ENCODE results near the gene REV3L.

Gene REV3L

GRCh38 chr6:111407686-111408085 is 75.3 kb downstream of the REV3L start:
- DNase-seq (ENCODE audit: insufficient read length, low spot score) (no peak), FAIRE-seq (peak; percentile 69)
- TF ChIP-seq TAF1 (IDR thresholded peaks at IDR 0.05; ENCODE audit: low read depth, low read length) (no peak), POLR2AphosphoS5 (IDR thresholded peaks at IDR 0.05; ENCODE audit: low read depth, low read length) (no peak), POU2F2 (IDR thresholded peaks at IDR 0.05; ENCODE audit: low read depth, low read length) (no peak), PAX5 (IDR thresholded peaks at IDR 0.05; ENCODE audit: insufficient read depth, low read length, severe bottlenecking) (no peak)

DNA sequence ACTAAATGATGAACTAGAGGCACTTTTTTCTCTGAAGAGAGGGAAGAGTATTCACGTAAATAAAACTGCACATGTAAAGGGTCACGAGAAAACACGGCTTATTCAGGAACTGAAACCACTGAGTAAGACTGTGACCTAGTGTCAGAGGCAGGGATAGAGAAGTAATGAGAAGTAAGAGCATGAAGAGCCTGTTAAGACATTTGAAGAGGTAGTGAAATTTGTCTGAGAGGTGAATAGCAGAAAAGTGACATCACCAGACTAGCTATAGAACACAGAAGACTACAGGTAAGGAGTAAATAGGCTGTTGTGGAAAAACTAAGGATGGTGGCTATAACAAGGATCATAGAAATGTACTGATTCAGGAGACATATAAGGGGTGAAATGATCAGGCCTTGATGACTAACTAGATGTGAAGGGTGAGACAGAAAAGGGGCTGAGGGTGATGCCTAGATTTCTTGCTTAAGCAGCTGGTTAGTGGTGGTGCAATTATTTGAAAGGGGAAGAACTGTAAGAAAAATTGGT is 76.8 kb downstream of the REV3L start:
- no peak for DNase-seq (ENCODE audit: insufficient read length, low spot score)

DNA sequence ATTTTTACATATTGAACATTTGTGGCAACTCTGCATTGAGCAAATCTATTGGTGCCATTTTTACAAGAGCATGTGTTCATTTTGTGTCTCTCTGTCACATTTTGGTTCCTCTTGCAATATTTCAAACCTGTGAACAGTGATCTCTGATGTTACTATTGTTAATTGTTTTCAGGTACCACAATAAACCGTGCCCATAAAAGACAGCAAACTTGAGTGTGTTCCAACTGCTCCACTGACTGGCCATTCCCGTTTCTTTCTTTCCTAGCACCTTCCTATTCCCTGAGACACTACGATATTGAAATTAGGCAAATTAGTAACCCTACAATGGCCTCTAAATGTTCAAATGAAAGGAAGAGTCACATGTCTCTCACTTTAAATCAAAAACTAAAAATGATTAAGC is 79.6 kb downstream of the REV3L start:
- DNase-seq (ENCODE audit: insufficient read length, low spot score) = no peak
- TF ChIP-seq POLR2A (IDR thresholded peaks at IDR 0.05; ENCODE audit: low read depth, low read length) (no peak), TAF1 (IDR thresholded peaks at IDR 0.05; ENCODE audit: low read depth, low read length) (no peak), PAX5 (IDR thresholded peaks at IDR 0.05; ENCODE audit: insufficient read depth, low read length, severe bottlenecking) (no peak), POLR2AphosphoS5 (IDR thresholded peaks at IDR 0.05; ENCODE audit: low read depth, low read length) (no peak)
- no peak for FAIRE-seq

More for the DNA sequence above, 76.8 kb downstream of the REV3L start:
- peak; percentile 95 for FAIRE-seq
- TF ChIP-seq TAF1 (IDR thresholded peaks at IDR 0.05; ENCODE audit: low read depth, low read length) (no peak), PAX5 (IDR thresholded peaks at IDR 0.05; ENCODE audit: insufficient read depth, low read length, severe bottlenecking) (no peak), POU2F2 (IDR thresholded peaks at IDR 0.05; ENCODE audit: low read depth, low read length) (no peak), POLR2A (IDR thresholded peaks at IDR 0.05; ENCODE audit: low read depth, low read length) (no peak), SPI1 (IDR thresholded peaks at IDR 0.05; ENCODE audit: low read depth, low read length) (peak; percentile 100), POLR2AphosphoS5 (IDR thresholded peaks at IDR 0.05; ENCODE audit: low read depth, low read length) (no peak)

DNA sequence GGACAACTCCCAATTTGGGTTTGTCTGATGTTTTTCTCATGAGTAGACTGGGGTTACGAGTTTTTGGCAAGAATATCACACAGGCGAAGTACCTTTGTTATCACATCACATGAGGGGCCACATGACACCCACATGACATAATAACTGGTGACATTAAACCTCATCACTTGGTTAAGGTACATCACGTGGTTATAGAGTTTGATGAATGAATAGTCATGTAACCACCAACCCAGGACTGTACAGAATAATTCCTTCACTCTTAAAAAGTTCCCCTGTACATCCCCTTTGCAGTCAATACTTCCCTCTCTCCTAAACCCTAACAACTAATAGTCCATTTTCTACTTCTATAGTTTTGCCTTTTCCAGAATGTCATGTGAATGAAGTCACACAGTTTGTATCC is 83.4 kb downstream of the REV3L start:
- TF ChIP-seq PAX5 (IDR thresholded peaks at IDR 0.05; ENCODE audit: insufficient read depth, low read length, severe bottlenecking) (no peak), SPI1 (IDR thresholded peaks at IDR 0.05; ENCODE audit: low read depth, low read length) (no peak), POLR2AphosphoS5 (IDR thresholded peaks at IDR 0.05; ENCODE audit: low read depth, low read length) (no peak), POU2F2 (IDR thresholded peaks at IDR 0.05; ENCODE audit: low read depth, low read length) (no peak)
- DNase-seq (ENCODE audit: insufficient read length, low spot score) = no peak
- FAIRE-seq = peak; percentile 62

DNA sequence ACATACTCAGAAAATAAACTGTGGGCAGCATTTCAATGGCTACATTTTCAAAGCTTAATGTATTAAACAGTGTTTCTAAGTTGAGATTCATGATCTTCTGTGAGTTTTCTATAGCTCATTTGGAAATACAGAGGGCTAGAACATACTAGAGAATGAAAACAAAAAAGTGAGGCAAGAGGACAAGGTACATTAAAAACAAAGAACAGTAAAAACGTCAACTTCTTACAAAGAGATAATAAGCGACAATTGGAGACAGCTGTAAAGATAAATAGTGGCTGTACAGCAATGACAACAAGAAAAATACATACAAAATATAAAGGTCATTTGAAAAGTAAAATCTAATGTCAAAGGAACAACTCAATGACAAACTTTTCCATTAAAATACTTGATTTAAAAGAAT is 94.3 kb downstream of the REV3L start:
- TF ChIP-seq POLR2A (IDR thresholded peaks at IDR 0.05; ENCODE audit: low read depth, low read length) (no peak), POU2F2 (IDR thresholded peaks at IDR 0.05; ENCODE audit: low read depth, low read length) (no peak), TAF1 (IDR thresholded peaks at IDR 0.05; ENCODE audit: low read depth, low read length) (no peak), SPI1 (IDR thresholded peaks at IDR 0.05; ENCODE audit: low read depth, low read length) (no peak), POLR2AphosphoS5 (IDR thresholded peaks at IDR 0.05; ENCODE audit: low read depth, low read length) (no peak), PAX5 (IDR thresholded peaks at IDR 0.05; ENCODE audit: insufficient read depth, low read length, severe bottlenecking) (no peak)
- DNase-seq (ENCODE audit: insufficient read length, low spot score) (no peak), FAIRE-seq (no peak)

- TF ChIP-seq POU2F2 (IDR thresholded peaks at IDR 0.05; ENCODE audit: low read depth, low read length) (no peak), PAX5 (IDR thresholded peaks at IDR 0.05; ENCODE audit: insufficient read depth, low read length, severe bottlenecking) (no peak), TAF1 (IDR thresholded peaks at IDR 0.05; ENCODE audit: low read depth, low read length) (no peak), POLR2A (IDR thresholded peaks at IDR 0.05; ENCODE audit: low read depth, low read length) (no peak), POLR2AphosphoS5 (IDR thresholded peaks at IDR 0.05; ENCODE audit: low read depth, low read length) (no peak), SPI1 (IDR thresholded peaks at IDR 0.05; ENCODE audit: low read depth, low read length) (no peak)
Measured at GRCh38 chr6:111382476-111383294, 100.3 kb downstream of the REV3L start.

GRCh38 chr6:111381728-111382127 is 101.3 kb downstream of the REV3L start:
- FAIRE-seq = no peak
- no peak for DNase-seq (ENCODE audit: insufficient read length, low spot score)
- TF ChIP-seq SPI1 (IDR thresholded peaks at IDR 0.05; ENCODE audit: low read depth, low read length) = no peak
- TF ChIP-seq POU2F2 (IDR thresholded peaks at IDR 0.05; ENCODE audit: low read depth, low read length) = no peak
- no peak for TF ChIP-seq TAF1 (IDR thresholded peaks at IDR 0.05; ENCODE audit: low read depth, low read length)
- TF ChIP-seq POLR2AphosphoS5 (IDR thresholded peaks at IDR 0.05; ENCODE audit: low read depth, low read length) = no peak

More at GRCh38 chr6:111382476-111383294, 100.3 kb downstream of the REV3L start:
- DNase-seq (ENCODE audit: insufficient read length, low spot score) (no peak), FAIRE-seq (peak; percentile 43)

DNA sequence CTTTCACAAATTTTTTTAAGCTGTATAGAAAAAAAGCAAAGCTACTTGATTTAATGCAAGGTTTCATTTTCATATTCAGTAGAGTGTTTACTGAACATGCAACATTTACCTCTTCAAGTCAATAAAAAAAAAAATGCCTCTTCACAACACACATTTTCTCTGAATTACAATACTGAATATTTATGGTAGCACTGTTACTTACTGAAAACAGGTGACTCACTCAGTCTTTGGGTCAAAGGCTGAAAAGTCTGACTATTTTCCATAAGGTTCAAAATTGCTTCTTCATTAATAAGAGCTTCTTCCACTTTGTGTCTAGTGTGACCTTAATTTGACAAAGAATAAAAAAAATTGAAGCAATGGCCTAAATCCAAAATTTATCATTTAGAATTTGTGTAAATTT is 101.9 kb downstream of the REV3L start:
- FAIRE-seq (no peak), DNase-seq (ENCODE audit: insufficient read length, low spot score) (no peak)
- TF ChIP-seq POLR2AphosphoS5 (IDR thresholded peaks at IDR 0.05; ENCODE audit: low read depth, low read length) (no peak), PAX5 (IDR thresholded peaks at IDR 0.05; ENCODE audit: insufficient read depth, low read length, severe bottlenecking) (no peak), TAF1 (IDR thresholded peaks at IDR 0.05; ENCODE audit: low read depth, low read length) (no peak), POU2F2 (IDR thresholded peaks at IDR 0.05; ENCODE audit: low read depth, low read length) (no peak), SPI1 (IDR thresholded peaks at IDR 0.05; ENCODE audit: low read depth, low read length) (no peak), POLR2A (IDR thresholded peaks at IDR 0.05; ENCODE audit: low read depth, low read length) (no peak)

- FAIRE-seq (no peak), DNase-seq (ENCODE audit: insufficient read length, low spot score) (no peak)
- no peak for TF ChIP-seq POU2F2 (IDR thresholded peaks at IDR 0.05; ENCODE audit: low read depth, low read length)
- peak; percentile 71 for TF ChIP-seq SPI1 (IDR thresholded peaks at IDR 0.05; ENCODE audit: low read depth, low read length)
Measured at GRCh38 chr6:111379831-111380230, 103.2 kb downstream of the REV3L start.

DNA sequence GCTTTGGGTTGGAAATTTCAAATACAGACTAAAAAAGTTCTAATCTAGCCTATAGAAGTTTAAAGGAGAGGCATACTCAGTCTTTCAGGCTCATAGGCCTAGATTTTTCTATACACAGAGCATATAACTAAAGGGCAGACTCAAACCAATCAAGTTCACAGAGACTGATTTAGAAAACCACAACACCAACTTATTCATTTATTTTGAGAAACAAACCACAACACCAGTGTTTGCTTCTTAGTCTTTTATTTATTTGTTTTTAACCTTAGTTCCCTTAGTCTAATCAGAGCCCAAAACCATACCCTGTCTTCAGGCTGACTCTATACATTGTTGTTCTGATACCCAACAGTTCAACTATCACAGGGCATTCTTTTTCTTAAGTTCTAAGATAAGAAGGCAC is 103.7 kb downstream of the REV3L start:
- FAIRE-seq = no peak
- no peak for DNase-seq (ENCODE audit: insufficient read length, low spot score)
- TF ChIP-seq POLR2A (IDR thresholded peaks at IDR 0.05; ENCODE audit: low read depth, low read length) (no peak), POU2F2 (IDR thresholded peaks at IDR 0.05; ENCODE audit: low read depth, low read length) (no peak), PAX5 (IDR thresholded peaks at IDR 0.05; ENCODE audit: insufficient read depth, low read length, severe bottlenecking) (no peak), TAF1 (IDR thresholded peaks at IDR 0.05; ENCODE audit: low read depth, low read length) (no peak), SPI1 (IDR thresholded peaks at IDR 0.05; ENCODE audit: low read depth, low read length) (no peak), POLR2AphosphoS5 (IDR thresholded peaks at IDR 0.05; ENCODE audit: low read depth, low read length) (no peak)
